ENCODE results near the gene HMCN2. TPM values are rescaled to one million over a fixed set of nuclear protein-coding genes. Genes with fewer than 3 reads are reported as not detected.

HMCN2 gene
- polyA plus RNA-seq, 1 experiment = under 0.01 TPM

GRCh38 chr9:130307667-130307943 is 42.0 kb downstream of the HMCN2 start:
- H3K9me3 ChIP-seq (ENCODE audit: control insufficient read depth, insufficient read depth, low read length) = peaks cover 6% of the 10 kb centered on the region; the same call in 1 of the 2 replicates
- H3K4me3 ChIP-seq (ENCODE audit: low read depth, low read length) = no peak overlapping the region
- no peak overlapping the region for H3K27ac ChIP-seq (ENCODE audit: low read depth, low read length)
- POLR2A ChIA-PET = no interaction called here
- H3K27me3 ChIP-seq (ENCODE audit: control insufficient read depth, insufficient read depth, low read length) = peaks cover 57% of the 10 kb centered on the region
- DNase-seq (ENCODE audit: low read depth, low spot score) = no peak
- CTCF ChIA-PET = interaction anchor here (0.9 kb wide), 1 partner anchor 64 kb away, joined by 3 read pairs; no protein-coding TSS in a partner anchor
- TF ChIP-seq CTCF (IDR thresholded peaks at IDR 0.05; ENCODE audit: low read depth, low read length) = no peak

- no peak for TF ChIP-seq CTCF (IDR thresholded peaks at IDR 0.05; ENCODE audit: low read depth, low read length)
- Histone ChIP-seq H3K4me3 (ENCODE audit: low read depth, low read length) (no peak overlapping the region), H3K9me3 (ENCODE audit: control insufficient read depth, insufficient read depth, low read length) (peaks cover 6% of the 10 kb centered on the region; the same call in 1 of the 2 replicates), H3K27me3 (ENCODE audit: control insufficient read depth, insufficient read depth, low read length) (peaks cover 52% of the 10 kb centered on the region), H3K27ac (ENCODE audit: low read depth, low read length) (no peak overlapping the region)
- CTCF ChIA-PET = interaction anchor here (0.9 kb wide), 1 partner anchor 65 kb away, joined by 3 read pairs; no protein-coding TSS in a partner anchor
- no peak for DNase-seq (ENCODE audit: low read depth, low spot score)
- POLR2A ChIA-PET = no interaction called here
Measured at GRCh38 chr9:130308081-130308571, 42.6 kb downstream of the HMCN2 start.

- CTCF ChIA-PET = no interaction called here
- POLR2A ChIA-PET = no interaction called here
- peaks cover 45% of the 10 kb centered on the region for H3K27me3 ChIP-seq (ENCODE audit: control insufficient read depth, insufficient read depth, low read length)
Measured at GRCh38 chr9:130309689-130310455, 44.3 kb downstream of the HMCN2 start.

GRCh38 chr9:130310456-130310855 is 44.9 kb downstream of the HMCN2 start:
- Histone ChIP-seq H3K27me3 (ENCODE audit: control insufficient read depth, insufficient read depth, low read length) (peaks cover 41% of the 10 kb centered on the region), H3K27ac (ENCODE audit: low read depth, low read length) (no peak overlapping the region), H3K4me3 (ENCODE audit: low read depth, low read length) (no peak overlapping the region), H3K9me3 (ENCODE audit: control insufficient read depth, insufficient read depth, low read length) (peaks cover 6% of the 10 kb centered on the region; the same call in 1 of the 2 replicates)
- POLR2A ChIA-PET = interaction anchor here (0.6 kb wide), 1 partner anchor 41 kb away, joined by 3 read pairs; no protein-coding TSS in a partner anchor
- no peak for DNase-seq (ENCODE audit: low read depth, low spot score)
- no peak for TF ChIP-seq CTCF (IDR thresholded peaks at IDR 0.05; ENCODE audit: low read depth, low read length)
- CTCF ChIA-PET = no interaction called here

More at GRCh38 chr9:130309689-130310455, 44.3 kb downstream of the HMCN2 start:
- Histone ChIP-seq H3K4me3 (ENCODE audit: low read depth, low read length) (no peak overlapping the region), H3K27ac (ENCODE audit: low read depth, low read length) (no peak overlapping the region), H3K9me3 (ENCODE audit: control insufficient read depth, insufficient read depth, low read length) (peaks cover 6% of the 10 kb centered on the region; the same call in 1 of the 2 replicates)
- no peak for DNase-seq (ENCODE audit: low read depth, low spot score)
- TF ChIP-seq CTCF (IDR thresholded peaks at IDR 0.05; ENCODE audit: low read depth, low read length) = no peak

GRCh38 chr9:130311003-130311402 is 45.4 kb downstream of the HMCN2 start:
- Histone ChIP-seq H3K4me3 (ENCODE audit: low read depth, low read length) (no peak overlapping the region), H3K27me3 (ENCODE audit: control insufficient read depth, insufficient read depth, low read length) (peaks cover 42% of the 10 kb centered on the region), H3K27ac (ENCODE audit: low read depth, low read length) (no peak overlapping the region), H3K9me3 (ENCODE audit: control insufficient read depth, insufficient read depth, low read length) (peaks cover 6% of the 10 kb centered on the region; the same call in 1 of the 2 replicates)
- TF ChIP-seq CTCF (IDR thresholded peaks at IDR 0.05; ENCODE audit: low read depth, low read length) = no peak
- CTCF ChIA-PET = no interaction called here
- POLR2A ChIA-PET = interaction anchor here (0.6 kb wide), 1 partner anchor 41 kb away, joined by 3 read pairs; no protein-coding TSS in a partner anchor
- no peak for DNase-seq (ENCODE audit: low read depth, low spot score)

All from AG04450 (cell line).